Stimulated activated naive CD4-positive, alpha-beta T cell (primary cell): ENCODE results near the gene NOXA1.

Experiments used
- DNase-seq, 6 experiments: peaks; one replicate each; lab custom pipeline; 2025; lab: John Stamatoyannopoulos, UW

The NOXA1 gene

DNA sequence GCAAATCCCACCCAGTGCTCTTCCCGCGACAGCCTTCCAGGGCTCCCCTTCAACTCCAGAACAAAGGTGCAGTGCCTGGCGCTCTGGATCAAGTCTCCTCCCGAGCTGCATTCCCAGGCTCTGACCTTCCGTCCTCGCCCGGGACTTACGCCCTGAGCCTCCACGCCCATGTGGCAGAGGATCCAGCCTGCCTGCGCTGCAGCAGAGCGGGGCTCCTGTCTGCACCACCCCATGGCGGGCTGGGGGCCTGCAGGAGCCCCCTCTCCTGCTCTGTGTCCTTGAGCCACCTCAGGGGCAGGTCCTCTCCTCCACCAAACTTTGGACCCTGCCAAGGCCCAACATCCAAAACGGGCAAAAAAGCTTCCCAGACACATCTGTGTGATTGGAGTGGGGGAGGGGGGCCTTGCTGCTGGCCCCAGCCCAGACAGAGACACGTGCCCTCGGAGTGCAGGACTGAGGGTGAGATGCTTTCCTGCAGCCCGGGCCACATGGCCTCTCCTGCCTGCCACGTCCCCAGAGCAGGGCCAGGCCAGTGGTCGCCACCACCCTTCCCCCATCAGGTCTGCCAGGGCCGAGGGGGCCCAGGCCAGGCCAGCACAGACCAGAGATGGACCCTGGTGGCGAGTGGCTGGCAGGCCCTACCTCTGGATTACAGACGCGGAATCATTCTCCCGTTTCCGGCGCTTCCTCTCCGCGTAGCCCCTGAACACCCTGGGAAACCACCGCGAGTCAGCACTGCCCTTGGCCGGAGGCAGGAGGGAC lies 31.6 kb downstream of the NOXA1 start:
- DNase-seq: peak in 1 of 6 experiments; percentile 60

DNA sequence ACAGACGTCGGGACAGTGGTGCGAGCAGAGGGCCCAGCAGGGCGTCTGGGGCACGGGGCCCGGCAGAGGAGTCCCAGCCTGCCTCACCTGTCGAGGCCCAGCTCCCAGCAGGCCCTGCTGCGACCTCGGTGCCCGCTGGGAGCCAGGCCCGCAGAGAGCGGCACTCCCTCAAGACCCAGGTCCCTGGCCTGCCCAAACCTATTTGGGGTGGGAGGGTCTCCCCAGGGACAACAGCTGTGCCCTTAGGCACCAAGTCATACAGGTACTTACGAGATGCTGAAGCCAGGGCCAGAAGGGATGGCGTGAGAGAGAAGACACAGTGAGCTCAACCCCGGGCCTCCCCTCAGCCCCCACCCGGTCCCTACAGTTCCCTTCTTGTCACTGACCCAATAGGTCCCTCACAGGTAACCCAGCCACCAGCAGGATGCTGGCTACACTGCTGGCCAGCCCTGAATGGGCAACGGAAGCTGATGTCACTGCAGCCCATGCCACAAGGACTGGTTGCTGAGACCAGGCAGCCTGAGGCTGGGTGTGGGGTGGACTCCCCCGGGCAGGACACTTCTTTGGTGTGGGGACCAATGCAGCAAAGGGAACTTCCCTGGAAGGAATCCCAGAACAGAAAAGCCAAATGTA lies 32.3 kb downstream of the NOXA1 start:
- no peak for DNase-seq

DNA sequence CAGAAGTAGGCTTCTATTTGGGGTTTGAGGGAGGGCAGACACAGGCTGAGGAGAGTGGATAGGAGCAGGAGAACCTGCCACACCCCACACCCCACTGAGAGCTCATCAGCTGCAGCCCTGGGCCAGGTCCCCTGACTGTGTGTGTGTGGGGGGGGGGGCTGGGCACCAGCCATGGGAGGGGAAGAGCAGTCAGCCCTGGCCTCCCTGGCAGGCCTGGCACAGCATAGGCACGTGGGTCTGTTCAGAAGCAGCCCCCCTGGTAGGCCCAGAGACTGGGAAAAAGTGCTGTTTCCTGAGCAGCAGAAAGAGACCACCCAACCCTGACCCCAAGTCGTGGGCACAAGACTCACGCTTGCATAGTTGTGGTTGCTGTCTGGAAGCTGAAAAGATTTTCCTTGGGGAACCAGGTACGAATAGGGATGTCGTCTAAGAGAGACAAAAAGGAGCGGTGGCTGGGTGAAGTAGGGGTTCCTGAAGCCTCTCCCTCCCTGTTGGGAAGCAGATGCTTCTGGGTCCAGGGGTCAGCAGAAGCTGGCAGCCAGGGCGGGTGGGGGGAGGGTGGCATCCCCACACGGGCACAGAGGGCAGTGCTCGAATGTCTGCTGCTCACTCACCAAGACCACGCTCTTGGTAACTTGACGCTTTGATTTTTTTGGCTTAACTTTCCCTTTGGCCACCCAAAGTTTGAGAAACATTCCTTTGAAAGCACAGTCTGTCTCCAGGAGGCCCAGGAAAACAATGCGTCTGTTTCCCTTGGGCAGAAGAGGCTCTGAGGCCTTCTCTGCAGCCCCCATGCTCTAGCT lies 33.1 kb downstream of the NOXA1 start:
- DNase-seq: no peak

DNA sequence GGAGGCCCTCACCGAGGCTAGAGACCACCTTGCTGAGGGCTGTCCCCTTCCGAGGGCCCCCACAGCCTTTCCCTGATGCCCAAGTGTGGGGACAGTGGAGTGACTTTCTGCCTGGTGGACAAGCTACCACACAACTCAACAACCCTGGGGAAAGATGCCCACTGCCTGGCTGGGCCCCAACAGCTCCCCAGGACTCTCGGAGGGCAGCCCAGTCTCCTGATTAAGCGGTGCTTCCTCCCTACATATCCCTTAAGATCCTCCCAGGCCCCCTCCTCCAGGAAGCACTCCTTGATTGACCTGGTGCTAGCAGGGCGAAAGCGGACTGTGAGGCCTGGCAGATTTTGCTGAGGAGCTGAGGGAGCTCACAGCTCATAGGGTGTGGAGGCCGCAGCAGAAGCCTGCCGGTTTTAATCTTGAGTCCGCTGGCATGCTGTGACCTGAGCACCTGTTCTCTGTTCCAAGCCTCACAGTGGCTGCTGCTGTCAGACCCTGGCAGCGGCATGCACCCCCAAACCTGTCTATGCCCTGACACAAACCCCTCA lies 33.7 kb downstream of the NOXA1 start:
- no peak for DNase-seq

DNA sequence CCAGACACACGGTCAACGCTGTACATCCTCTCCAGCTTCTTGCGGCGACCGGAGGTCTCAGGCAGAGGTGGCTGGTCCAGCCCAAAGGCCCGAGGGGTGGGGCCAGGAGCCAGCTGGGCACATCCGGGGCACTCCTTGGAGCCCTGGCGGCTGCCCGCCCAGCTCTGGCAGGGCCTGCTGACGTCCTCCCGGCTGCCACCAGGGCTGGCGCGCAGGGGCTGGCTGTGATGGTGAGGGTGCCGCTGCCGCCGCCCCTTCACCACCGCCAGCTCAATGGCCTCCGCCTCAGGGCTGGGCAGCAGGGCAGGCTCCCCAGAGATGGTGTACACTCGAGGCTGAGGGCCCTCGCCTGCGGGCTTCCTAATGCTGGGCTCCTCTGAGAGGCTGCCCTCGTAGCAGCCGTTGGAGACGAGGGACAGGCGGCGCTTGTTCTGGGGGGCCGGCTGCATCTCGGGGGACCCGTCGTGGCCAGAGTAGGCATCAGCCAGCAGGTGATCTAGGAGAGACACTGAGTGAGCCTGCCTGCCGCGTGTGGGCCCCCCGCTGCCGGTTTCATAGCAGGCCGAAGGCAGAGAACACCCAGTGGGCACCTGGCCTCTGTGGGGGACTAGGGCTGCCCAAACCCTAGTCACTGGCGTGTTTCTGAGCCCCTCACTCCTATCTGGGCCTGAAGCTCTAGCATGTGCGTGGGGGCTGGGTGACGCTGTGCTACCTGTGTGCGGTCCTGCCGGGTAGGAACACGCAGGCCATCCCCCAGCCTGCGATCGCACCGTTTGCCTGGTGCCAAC lies 34.4 kb downstream of the NOXA1 start:
- DNase-seq: no peak

DNA sequence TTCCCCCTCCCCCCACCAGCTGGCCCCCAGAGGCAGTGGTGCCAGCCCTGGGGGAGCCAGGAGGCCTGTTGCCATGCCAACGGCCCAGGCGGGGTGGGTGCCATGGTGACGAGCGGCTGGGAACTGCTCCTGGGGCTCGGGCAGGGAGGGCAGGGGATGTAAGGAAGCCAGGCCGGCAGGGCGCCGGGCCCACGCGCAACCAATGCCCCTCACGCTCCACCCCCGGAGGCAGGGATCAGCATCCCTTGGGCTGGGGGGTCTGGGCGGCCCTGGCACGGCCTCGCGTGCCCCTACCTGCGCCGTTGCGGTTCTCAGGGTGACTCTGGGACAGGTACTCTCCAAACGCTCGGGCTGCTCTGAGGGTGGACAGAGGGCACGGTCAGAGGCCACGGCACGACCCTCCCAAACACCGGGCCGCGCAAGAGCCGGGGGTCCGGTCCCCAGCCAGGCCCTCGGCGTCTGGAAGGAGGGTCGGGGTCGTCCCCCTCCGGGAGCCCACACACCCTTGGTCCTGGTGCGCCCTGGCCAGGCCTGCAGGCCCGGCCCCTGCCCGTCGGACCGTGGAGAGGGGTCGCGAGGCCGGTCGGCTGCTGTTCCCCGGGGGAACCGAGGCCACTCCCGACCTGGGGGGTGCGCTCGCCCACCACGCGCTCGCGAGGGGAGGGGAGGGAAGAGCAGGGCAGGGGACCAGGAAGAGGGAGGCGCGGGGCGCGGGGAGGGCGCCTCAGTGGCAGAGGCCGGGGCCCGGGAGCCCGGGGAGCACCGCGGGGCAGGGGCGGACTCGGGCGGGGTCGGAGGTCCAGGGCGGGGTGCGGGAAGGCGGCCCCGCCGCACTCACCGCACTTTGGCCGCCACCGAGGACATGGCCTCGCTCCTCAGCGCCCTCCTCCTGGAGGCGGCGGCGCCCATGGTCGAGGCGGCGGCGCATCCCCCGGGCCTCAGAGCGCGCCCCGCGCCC lies 35.3 kb downstream of the NOXA1 start:
- peak in 1 of 6 experiments; percentile 23 for DNase-seq

DNA sequence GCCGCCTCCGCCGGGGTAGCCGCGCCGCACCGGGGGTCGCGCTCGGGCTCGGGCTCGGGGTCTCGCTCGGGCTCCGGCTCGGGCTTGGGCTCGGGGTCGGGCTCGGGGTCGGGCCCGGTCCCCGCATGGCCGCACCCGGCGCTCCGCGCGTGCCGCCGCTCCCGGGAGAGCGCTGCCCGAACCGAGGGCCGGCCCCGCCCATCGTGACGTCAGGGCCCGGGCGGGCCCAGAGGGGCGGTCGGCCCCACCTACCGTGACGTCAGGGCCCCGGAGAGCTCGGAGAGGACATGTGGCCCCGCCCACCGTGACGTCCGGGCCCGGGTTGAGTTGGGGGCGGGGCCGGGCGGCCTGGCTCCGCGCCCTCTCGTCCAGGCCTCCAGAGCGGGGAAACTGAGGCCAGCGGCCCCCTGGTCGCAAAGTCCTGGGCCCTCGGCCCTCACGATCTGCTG lies 36.0 kb downstream of the NOXA1 start, which contains the start of gene NSMF:
Gene NSMF, minus strand, starts transcription at position 183 of the 449 bp plus-strand sequence. CDS start 232 bp downstream, outside the sequence.
- peak; percentile 87 to 95 (median 91) for DNase-seq

DNA sequence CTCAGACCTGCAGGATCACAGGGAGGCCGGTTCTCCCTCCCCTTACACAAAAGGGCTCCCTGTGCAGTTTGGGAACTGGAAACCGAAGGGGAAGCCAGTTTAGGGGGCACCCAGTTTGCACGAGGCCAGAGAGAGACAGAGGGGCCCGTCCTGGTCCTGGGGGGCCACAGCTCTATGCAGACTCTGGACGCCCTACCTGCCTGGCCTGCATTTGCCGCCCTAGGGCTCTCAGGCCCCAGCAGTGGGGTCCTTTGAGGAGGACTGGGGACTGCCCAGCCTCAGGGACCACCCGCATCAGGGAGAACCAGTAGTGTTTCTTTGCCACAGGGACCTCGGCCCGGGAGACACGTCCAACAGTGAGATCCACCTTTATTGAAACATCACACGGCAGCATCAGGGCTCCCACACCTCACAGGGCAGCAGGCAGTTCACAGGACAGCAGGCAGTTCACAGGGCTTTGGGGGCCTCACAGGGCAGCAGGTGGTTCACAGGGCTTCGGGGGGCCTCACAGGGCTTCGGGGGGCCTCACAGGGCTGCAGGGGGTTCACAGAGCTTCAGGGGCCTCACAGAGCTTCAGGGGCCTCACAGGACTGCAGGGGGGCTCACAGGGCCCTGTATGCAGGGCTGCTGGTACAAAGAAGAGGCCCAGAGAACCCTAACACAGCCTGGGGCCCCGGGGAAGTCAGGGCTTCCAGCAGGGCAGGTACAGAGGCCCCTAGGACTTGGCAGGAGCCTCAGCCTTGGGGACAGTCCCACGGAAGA lies 36.6 kb downstream of the NOXA1 start:
- DNase-seq: peak in 1 of 6 experiments; percentile 29

DNA sequence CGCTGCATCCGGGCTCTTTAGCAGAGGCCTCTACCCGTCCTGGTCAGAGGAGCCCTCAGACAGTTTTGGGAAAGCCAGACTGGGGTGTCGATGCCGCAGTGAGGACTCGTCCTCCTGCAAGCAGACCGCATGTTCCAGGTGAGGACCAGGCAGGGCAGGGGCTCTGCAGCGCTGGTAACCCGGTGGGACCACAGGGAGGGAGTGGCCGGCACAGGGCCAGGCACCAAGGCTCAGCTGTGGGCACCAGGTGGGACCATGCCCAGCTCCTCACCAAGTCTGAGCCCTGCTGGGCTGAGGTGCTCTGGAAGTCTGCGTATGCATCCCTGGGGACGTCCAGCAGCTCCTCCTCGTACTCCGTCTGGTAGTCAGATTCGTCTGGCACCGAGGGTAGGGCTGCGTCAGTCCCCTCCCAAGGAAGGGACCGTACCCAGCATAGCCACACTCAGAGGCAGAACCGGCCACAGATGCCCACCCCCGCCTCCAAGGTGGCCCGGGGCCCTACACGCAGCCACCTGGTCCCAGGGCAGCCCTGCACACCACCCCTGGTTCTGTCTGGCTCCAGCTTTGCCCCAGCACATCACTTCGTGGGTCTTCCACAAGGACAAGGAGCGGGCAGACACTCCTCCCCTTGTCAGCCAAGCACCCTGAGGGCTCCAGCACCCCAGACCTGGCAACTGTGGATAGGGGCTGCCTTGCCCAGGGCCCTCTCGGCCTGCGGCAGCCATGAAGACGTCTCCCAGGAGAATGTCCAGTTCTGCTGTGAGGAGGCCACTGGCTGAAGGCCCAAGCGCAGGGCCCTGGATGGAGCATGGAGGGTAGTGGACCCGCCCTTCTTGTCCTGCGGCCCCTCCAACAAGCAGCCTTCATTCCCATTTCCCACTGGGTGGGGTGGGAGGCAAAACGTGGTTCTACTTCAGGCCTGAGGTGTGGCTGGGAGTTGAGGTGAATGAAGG lies 37.4 kb downstream of the NOXA1 start:
- DNase-seq: no peak

DNA sequence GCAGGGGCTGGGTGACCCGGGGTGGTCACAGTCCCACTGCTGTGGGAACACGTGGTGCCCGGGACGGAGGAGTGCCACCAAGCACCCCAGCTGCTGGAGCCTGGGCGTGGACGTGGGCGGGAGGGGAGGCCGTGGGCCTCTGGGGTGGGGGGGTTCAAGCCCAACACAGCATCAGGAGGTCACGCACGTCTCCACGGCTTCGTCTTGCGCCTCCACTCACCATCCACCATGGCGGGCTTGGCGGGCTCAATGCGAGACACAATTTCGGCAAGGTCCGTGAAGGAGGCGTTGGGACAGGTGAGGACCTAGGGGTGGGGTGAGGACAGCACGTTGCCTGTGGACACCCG lies 38.1 kb downstream of the NOXA1 start:
- peak in 1 of 6 experiments; percentile 42 for DNase-seq

DNA sequence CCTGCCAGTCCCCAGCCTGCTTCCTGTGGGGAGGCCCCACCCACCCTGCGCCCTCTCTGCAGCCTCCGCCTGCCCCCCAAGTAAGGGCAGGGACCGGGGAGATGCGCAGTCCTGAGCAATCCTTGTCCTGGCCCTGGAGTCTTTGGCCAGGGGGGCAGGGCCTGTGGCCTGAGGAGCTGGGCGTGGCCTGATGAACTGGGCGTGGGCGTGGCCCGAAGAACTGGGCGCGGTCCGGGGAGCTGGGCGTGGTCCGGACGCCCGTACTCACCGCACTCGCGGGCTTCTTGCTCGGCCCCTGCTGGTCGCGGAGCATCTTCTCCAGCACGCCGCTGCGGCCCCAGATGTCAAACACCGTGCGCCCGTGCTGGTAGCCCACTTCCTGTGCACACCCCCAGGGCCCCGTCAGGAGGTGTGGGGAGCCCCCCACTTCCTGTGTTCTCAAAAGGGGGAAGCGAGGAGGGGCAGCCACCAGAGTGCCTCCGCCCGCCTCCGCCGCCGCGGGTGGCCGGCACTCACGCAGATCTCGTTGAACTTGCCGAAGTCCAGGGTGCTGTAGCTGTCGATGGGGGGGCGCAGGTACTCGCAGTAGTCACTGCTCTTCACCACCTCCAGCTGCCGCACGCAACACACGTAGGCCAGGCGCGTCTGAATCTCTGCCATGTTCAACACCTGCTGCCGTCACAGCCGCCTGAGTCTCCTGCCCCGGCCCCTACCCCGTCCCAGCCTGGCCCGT lies 38.6 kb downstream of the NOXA1 start:
- DNase-seq: peak; percentile 68 to 91 (median 79)

DNA sequence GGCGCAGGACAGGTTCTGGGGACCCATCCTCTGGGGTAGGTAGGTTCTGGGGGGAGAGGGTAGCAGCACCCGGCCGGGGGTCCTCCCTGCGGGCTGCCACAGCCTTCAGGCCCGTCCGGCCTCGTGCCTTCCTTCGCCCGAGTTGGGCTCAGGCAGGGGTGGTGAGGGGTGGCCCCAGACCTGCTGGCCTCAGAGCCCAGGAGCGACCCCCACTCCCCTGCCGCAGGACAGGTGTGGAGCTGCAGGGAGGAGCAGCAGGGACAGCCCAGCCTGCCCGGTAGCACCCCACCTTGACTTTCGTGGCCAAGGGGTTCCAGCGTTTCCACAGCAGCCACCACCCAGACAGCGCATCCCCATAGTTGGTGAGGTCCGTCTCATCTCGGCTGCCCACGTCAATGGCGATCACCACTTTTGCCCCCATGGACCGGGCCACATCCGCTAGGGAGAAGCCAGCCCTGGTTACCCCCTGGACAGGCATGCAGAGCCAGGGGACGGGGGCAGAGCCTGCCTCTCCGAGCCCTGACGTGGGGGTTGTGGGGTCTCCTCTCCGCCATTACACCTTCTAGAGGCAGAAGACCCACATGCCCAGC lies 39.3 kb downstream of the NOXA1 start:
- peak in 1 of 6 experiments; percentile 55 for DNase-seq

DNA sequence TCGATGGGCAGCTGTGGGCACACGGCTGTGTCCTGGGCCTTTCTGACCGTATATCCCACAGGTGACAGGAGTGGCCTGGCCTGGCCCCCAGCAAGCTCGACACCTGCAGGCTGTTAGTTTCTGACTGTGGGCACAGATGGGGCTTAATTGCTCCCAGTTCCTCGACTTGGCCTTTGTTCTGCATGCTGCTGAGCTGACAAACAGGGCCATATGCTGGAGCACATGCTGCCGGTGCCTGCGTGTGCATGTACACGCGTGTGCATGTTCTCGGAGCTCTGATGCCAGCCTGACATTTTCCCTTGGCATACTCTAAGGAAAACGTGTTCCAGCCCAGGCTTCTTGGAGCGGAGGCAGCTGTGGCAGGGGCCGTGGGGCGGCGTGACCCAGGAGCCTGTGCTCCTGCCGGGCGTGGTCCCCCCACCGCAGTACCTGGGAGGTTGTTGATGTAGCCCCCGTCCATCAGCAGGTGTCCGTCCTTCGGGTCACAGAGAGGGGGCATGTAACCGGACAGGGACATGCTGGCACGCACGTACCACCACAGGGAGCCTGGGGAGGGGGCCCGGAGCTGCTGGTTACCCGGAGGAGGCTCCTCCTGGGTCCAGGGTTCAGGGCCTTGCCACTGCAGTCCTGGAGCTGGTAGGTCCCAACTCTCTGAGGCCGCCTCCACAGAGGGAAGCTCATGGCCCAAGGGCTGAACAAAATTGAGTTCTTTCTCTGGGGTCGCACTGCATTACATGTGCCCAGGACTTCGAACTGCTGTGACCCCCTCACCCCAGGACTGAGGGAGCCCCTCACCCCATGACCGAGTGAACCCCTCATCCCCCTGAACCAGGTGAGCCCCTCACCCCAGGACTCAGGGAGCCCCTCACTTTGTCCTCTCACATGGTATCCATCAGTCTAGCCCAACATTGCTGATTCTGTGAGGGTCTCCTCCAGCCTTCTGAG lies 40.1 kb downstream of the NOXA1 start:
- no peak for DNase-seq

DNA sequence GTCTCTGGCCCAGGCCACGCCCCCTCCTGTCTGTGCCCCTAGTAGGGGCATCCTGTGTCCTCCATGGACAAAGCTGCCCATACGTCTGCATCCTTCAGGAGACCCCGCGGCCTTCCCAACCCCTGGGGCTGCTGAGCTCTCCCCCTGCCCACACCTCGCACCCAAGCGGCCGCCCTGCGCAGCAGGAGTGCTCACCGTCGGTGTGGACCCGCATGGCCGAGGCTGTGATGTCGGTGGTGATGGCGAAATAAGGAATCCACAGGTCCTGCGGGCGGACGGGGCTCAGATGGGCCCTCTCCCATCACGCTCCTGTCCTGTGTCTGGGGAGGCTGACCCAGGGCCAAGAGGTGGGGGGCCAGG lies 40.7 kb downstream of the NOXA1 start:
- DNase-seq: no peak

DNA sequence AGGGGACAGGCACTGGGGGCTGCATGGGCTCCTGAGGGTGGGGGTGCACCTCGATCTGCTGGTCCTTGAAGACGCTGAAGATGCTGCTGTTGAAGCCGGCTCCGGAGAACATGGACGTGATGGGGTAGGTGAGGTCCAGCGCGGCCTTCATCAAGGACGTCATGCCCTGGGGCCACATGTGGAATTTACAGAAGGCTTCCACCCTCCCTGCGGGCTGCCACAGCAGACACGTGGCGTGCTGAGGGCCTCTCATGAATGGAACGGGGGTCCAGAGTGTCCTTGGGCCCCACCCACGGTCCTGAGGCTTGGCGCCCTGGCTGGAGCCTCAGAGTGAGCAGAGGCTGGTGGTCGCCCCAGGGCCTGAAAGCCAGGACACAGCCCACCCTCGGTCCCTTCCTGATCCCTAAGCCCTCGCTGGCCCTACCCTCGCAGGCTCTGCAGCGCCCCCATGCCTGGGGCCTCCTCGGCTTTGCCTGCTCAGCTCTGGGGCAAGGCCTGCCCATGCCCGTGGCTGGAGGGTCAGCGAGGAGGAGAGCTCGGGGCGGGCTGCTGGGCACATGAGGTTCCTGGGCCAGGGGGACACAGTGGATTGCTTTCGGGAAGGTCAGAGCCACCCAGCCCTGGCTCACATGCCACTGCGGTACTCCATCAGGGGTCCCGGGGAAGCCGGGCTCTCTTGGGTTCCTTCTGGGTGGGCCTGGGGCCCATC lies 41.3 kb downstream of the NOXA1 start:
- no peak for DNase-seq
